ENCODE results near the gene VPS11. TPM values are rescaled to one million over a fixed set of nuclear protein-coding genes. Genes with fewer than 3 reads are reported as not detected.

Gene VPS11
- 10 to 100 TPM; 27.4 to 40.2 (median 32.4) TPM for total RNA-seq

- H3K27ac ChIP-seq (replicated peaks in 1 of 4) = peak within 1 kb of the TSS; percentile 82 to 90 (median 86)
- 1% methylated on average over 19 of the region's 49 CpGs for WGBS
- no peaks in the 10 kb centered on the region for H3K9me3 ChIP-seq
- peaks cover 23 to 48% (median 43%) of the 10 kb centered on the region in 4 donors for H3K4me1 ChIP-seq
- intact Hi-C loops (cut with DNase I) = no loop called here
- H3K4me3 ChIP-seq = peak within 1 kb of the TSS; percentile 67 to 95 (median 78)
- no peaks in the 10 kb centered on the region for H3K27me3 ChIP-seq
- peak; percentile 99 for DNase-seq (ENCODE audit: extremely low spot score)
- TF ChIP-seq CTCF (IDR thresholded peaks at IDR 0.05) = peak in 1 of 3 experiments; percentile 21
- peak; percentile 40 for TF ChIP-seq EP300 (IDR thresholded peaks at IDR 0.05)
- TF ChIP-seq POLR2A (IDR thresholded peaks at IDR 0.05; ENCODE audit: low read depth) = peak; percentile 21
- TF ChIP-seq POLR2AphosphoS5 (IDR thresholded peaks at IDR 0.05) = peak; percentile 92 to 96
- H3K36me3 ChIP-seq = peaks cover 25 to 36% (median 28%) of the 10 kb centered on the region in 4 donors
Observed at GRCh38 chr11:119067371-119068222, at the start of gene VPS11. VPS11 (plus strand) TSS chr11:119067818; CDS start chr11:119067824, 6 bp downstream.

- DNase-seq (ENCODE audit: extremely low spot score) = peak; percentile 98
- intact Hi-C loops (cut with DNase I) = no loop called here
- H3K27me3 ChIP-seq = no peaks in the 10 kb centered on the region
- peaks cover 36 to 58% (median 52%) of the 10 kb centered on the region in 4 donors for H3K4me1 ChIP-seq
- peak within 1 kb of the TSS; percentile 70 to 99 (median 78) for H3K4me3 ChIP-seq
- WGBS = under 1% methylated on average over 61 of the region's 63 CpGs
- TF ChIP-seq POLR2A (IDR thresholded peaks at IDR 0.05; ENCODE audit: low read depth) (peak; percentile 80), CTCF (IDR thresholded peaks at IDR 0.05) (no peak), POLR2AphosphoS5 (IDR thresholded peaks at IDR 0.05) (peak; percentile 93 to 94)
- peak within 1 kb of the TSS; percentile 91 to 95 (median 93) for H3K27ac ChIP-seq (replicated peaks in 1 of 4)
- H3K36me3 ChIP-seq = peaks cover 40 to 66% (median 54%) of the 10 kb centered on the region in 4 donors
- H3K9me3 ChIP-seq = no peaks in the 10 kb centered on the region
Observed at GRCh38 chr11:119018074-119018938, 49.3 kb upstream of the VPS11 start, which contains the start of the genes RPS25 and TRAPPC4. RPS25 (minus strand) TSS chr11:119018343; CDS start chr11:119018284, 59 bp downstream. TRAPPC4 (plus strand) TSS chr11:119018766; CDS start chr11:119018796, 30 bp downstream.

- no peak for TF ChIP-seq POLR2A (IDR thresholded peaks at IDR 0.05; ENCODE audit: low read depth)
- TF ChIP-seq CTCF (IDR thresholded peaks at IDR 0.05) = no peak
- no peak for TF ChIP-seq POLR2AphosphoS5 (IDR thresholded peaks at IDR 0.05)
- TF ChIP-seq EP300 (IDR thresholded peaks at IDR 0.05) = no peak
- H3K27me3 ChIP-seq = no peaks in the 10 kb centered on the region
- H3K4me3 ChIP-seq = peak overlapping the region in 3 of 4 donors; percentile 70 to 78 (median 77)
- intact Hi-C loops (cut with DNase I) = no loop called here
- no peaks in the 10 kb centered on the region for H3K9me3 ChIP-seq
- peak overlapping the region; percentile 91 to 95 (median 93) for H3K27ac ChIP-seq (replicated peaks in 1 of 4)
- peaks cover 40 to 67% (median 60%) of the 10 kb centered on the region in 4 donors for H3K4me1 ChIP-seq
- H3K36me3 ChIP-seq = peaks cover 33 to 68% (median 56%) of the 10 kb centered on the region in 4 donors
- DNase-seq (ENCODE audit: extremely low spot score) = no peak
- WGBS = 45% methylated on average over 2 of the region's 2 CpGs
Observed at GRCh38 chr11:119019996-119020395, 47.6 kb upstream of the VPS11 start.

GRCh38 chr11:119021631-119022030 is 46.0 kb upstream of the VPS11 start:
- intact Hi-C loops (cut with DNase I) = no loop called here
- no peak for DNase-seq (ENCODE audit: extremely low spot score)
- WGBS = 88% methylated on average over 5 of the region's 5 CpGs

More at GRCh38 chr11:119021631-119022030, 46.0 kb upstream of the VPS11 start:
- peaks cover 30 to 51% (median 48%) of the 10 kb centered on the region in 4 donors for H3K4me1 ChIP-seq
- H3K4me3 ChIP-seq = no peak overlapping the region
- peaks cover 20 to 68% (median 56%) of the 10 kb centered on the region in 4 donors for H3K36me3 ChIP-seq
- H3K27me3 ChIP-seq = no peaks in the 10 kb centered on the region
- H3K9me3 ChIP-seq = no peaks in the 10 kb centered on the region
- TF ChIP-seq CTCF (IDR thresholded peaks at IDR 0.05) (no peak), POLR2AphosphoS5 (IDR thresholded peaks at IDR 0.05) (no peak), POLR2A (IDR thresholded peaks at IDR 0.05; ENCODE audit: low read depth) (no peak), EP300 (IDR thresholded peaks at IDR 0.05) (no peak)
- H3K27ac ChIP-seq (replicated peaks in 1 of 4) = no peak overlapping the region
